Tibial artery (tissue), 4 donors: ENCODE results near the gene MKLN1.
A peak's percentile ranks its signal among the peaks of the same experiment; 100 is the strongest.

Source experiments
- DNase-seq, 2 donors: peaks; one replicate each; pipeline ENCODE4 v3.0.0-alpha.2; 2019
- H3K27ac ChIP-seq, 2 donors: fragments of 200-600 bp; sonication (generic) in 1 of 2; 1 replicate in 1 of 2; 2 replicates in 1 of 2; pipeline ENCODE4 v1.5.1; 2018 to 2019; ENCODE audit warnings: mild to moderate bottlenecking in 1 of 2
- H3K27me3 ChIP-seq, 2 donors: fragments of 200-600 bp; sonication (generic) in 1 of 2; one replicate each; pipeline versions ENCODE4 v1.5.1 to v1.6.0; 2016 to 2019
- H3K36me3 ChIP-seq, 3 donors: fragments of 200-600 bp; sonication (generic) in 2 of 3; one replicate each; pipeline ENCODE4 v1.5.1; 2016 to 2019; ENCODE audit warnings: mild to moderate bottlenecking in 2 of 3
- H3K4me1 ChIP-seq, 4 donors: fragments of 200-600 bp; sonication (generic) in 2 of 4; 1 replicate in 3 of 4; 2 replicates in 1 of 4; pipeline ENCODE4 v1.5.1; 2016 to 2019
- H3K4me3 ChIP-seq, 2 donors: fragments of 200-600 bp; sonication (generic) in 1 of 2; 1 replicate in 1 of 2; 2 replicates in 1 of 2; pipeline ENCODE4 v1.5.1; 2018 to 2019; ENCODE audit warnings: mild to moderate bottlenecking in 2 of 2
- H3K9me3 ChIP-seq, 3 donors: fragments of 200-600 bp; sonication (generic) in 1 of 3; one replicate each; pipeline ENCODE4 v1.5.1; 2016 to 2019
- CTCF ChIP-seq, 2 experiments: fragments of 200-600 bp in 1 of 2; fragments of 450-650 bp in 1 of 2; IDR thresholded peaks; one replicate each; pipeline ENCODE4 v1.5.1; 2017 to 2019; ENCODE audit warnings: antibody characterized with exemption in 2 of 2, mild to moderate bottlenecking in 1 of 2, moderate library complexity in 1 of 2
- intact Hi-C: fragments of 100-400 bp; cut with DNase I; formaldehyde crosslinking; loops from one replicate; pipeline ENCODE4 v1.15.0; 2023; ENCODE audit warnings: low total_unique reads

The MKLN1 gene

GRCh38 chr7:131505636-131506557 lies 178.2 kb downstream of the MKLN1 start:
- H3K4me1 ChIP-seq, result peaks cover 0 to 28% (median 9%) of the 10 kb centered on the region in 4 donors
- peaks cover 0 to 10% (median 0%) of the 10 kb centered on the region in 3 donors for H3K36me3 ChIP-seq
- H3K27ac ChIP-seq, result no peak overlapping the region
- intact Hi-C loops, result no loop called here
- no peak overlapping the region for H3K4me3 ChIP-seq
- H3K27me3 ChIP-seq, result peaks cover 0 to 17% of the 10 kb centered on the region in 2 donors
- no peak for DNase-seq
- H3K9me3 ChIP-seq, result no peaks in the 10 kb centered on the region
- TF ChIP-seq CTCF (IDR thresholded peaks at IDR 0.05), result no peak

GRCh38 chr7:131506597-131506996 lies 178.9 kb downstream of the MKLN1 start:
- TF ChIP-seq CTCF (IDR thresholded peaks at IDR 0.05), result no peak
- DNase-seq, result no peak
- intact Hi-C loops, result no loop called here

GRCh38 chr7:131507592-131508331 lies 180.1 kb downstream of the MKLN1 start:
- Histone ChIP-seq H3K27ac (no peak overlapping the region), H3K27me3 (peaks cover 0 to 17% of the 10 kb centered on the region in 2 donors), H3K4me1 (peaks cover 0 to 26% (median 11%) of the 10 kb centered on the region in 4 donors), H3K9me3 (no peaks in the 10 kb centered on the region), H3K36me3 (peaks cover 0 to 10% (median 0%) of the 10 kb centered on the region in 3 donors), H3K4me3 (no peak overlapping the region)
- intact Hi-C loops, result loop anchor here (1.0 kb wide), 1 partner anchor 147 kb away; no protein-coding TSS in a partner anchor
- DNase-seq, result peak; percentile 89 to 91
- TF ChIP-seq CTCF (IDR thresholded peaks at IDR 0.05), result peak; percentile 83 to 96

More at GRCh38 chr7:131506597-131506996, 178.9 kb downstream of the MKLN1 start:
- H3K36me3 ChIP-seq, result peaks cover 0 to 10% (median 0%) of the 10 kb centered on the region in 3 donors
- H3K4me1 ChIP-seq, result peaks cover 0 to 29% (median 9%) of the 10 kb centered on the region in 4 donors
- H3K27me3 ChIP-seq, result peaks cover 0 to 17% of the 10 kb centered on the region in 2 donors
- H3K9me3 ChIP-seq, result no peaks in the 10 kb centered on the region
- H3K4me3 ChIP-seq, result no peak overlapping the region
- no peak overlapping the region for H3K27ac ChIP-seq

- Histone ChIP-seq H3K36me3 (peaks cover 0 to 10% (median 0%) of the 10 kb centered on the region in 3 donors), H3K9me3 (no peaks in the 10 kb centered on the region), H3K27ac (no peak overlapping the region), H3K4me1 (peaks cover 0 to 20% (median 12%) of the 10 kb centered on the region in 4 donors), H3K27me3 (peaks cover 0 to 17% of the 10 kb centered on the region in 2 donors), H3K4me3 (no peak overlapping the region)
- TF ChIP-seq CTCF (IDR thresholded peaks at IDR 0.05), result no peak
- DNase-seq, result no peak
- intact Hi-C loops, result loop anchor here (1.0 kb wide), 1 partner anchor 145 kb away; no protein-coding TSS in a partner anchor
These were observed 181.2 kb downstream of the MKLN1 start for GRCh38 chr7:131508754-131509486.

GRCh38 chr7:131509781-131510180 lies 182.1 kb downstream of the MKLN1 start:
- TF ChIP-seq CTCF (IDR thresholded peaks at IDR 0.05), result no peak
- Histone ChIP-seq H3K4me1 (peaks cover 0 to 28% (median 12%) of the 10 kb centered on the region in 4 donors), H3K27ac (no peak overlapping the region), H3K27me3 (peaks cover 0 to 17% of the 10 kb centered on the region in 2 donors), H3K9me3 (no peaks in the 10 kb centered on the region), H3K36me3 (peaks cover 0 to 10% (median 0%) of the 10 kb centered on the region in 3 donors), H3K4me3 (no peak overlapping the region)
- intact Hi-C loops, result no loop called here
- DNase-seq, result no peak
